HFFc6 (cell line): ENCODE results near the gene EPHB4. TPM values are rescaled to one million over a fixed set of nuclear protein-coding genes. Genes with fewer than 3 reads are reported as not detected.
"Not testable (repeated sequence)": the region's sequence is repeated elsewhere in the genome, so short reads cannot be mapped to it uniquely, and the experiment has no call there.

ENCODE experiments used
- DNase-seq: peaks from one replicate; pipeline ENCODE4 v3.0.0-alpha.2; 2018
- H3K27ac Mint-ChIP-seq: 2 replicates; pipeline ENCODE4 v1.8.0; 2020; ENCODE audit warnings: mild to moderate bottlenecking, mixed read lengths
- H3K27me3 Mint-ChIP-seq: 2 replicates; pipeline ENCODE4 v1.8.0; 2021; ENCODE audit warnings: mild to moderate bottlenecking, moderate library complexity, mixed read lengths; ENCODE audit not compliant: insufficient read depth
- H3K36me3 Mint-ChIP-seq: 2 replicates; pipeline ENCODE4 v1.8.0; 2021; ENCODE audit warnings: low read depth, mixed read lengths
- H3K4me1 Mint-ChIP-seq: 2 replicates; pipeline ENCODE4 v1.8.0; 2020; ENCODE audit warnings: low read depth, mixed read lengths
- H3K4me3 Mint-ChIP-seq: 2 replicates; pipeline ENCODE4 v1.8.0; 2020; ENCODE audit warnings: mild to moderate bottlenecking, moderate library complexity, mixed read lengths
- H3K9me3 Mint-ChIP-seq: 2 replicates; pipeline ENCODE4 v1.8.0; 2020; ENCODE audit warnings: mild to moderate bottlenecking, mixed read lengths
- CTCF ChIP-seq: fragments of 200-600 bp; sonication (generic); IDR thresholded peaks from 2 replicates; pipeline ENCODE4 v1.5.0; 2021; ENCODE audit warnings: antibody characterized with exemption, mild to moderate bottlenecking
- total RNA-seq, 6 experiments: library from RNA; stranded (reverse); fragmentation: NEBNext Ultra II Directional; extraction: Animal tissue kit (Norgen Biotek cat#: 25700); gene quantifications; 2 replicates in 1 of 6; 3 replicates in 5 of 6; pipeline ENCODE4 v1.2.3, GENCODE V29; 2021

EPHB4 gene
- total RNA-seq, 6 experiments from 2014 or later, result 3.8 to 10.0 (median 4.6) TPM

GRCh38 chr7:100765250-100765649 lies 62.1 kb downstream of the EPHB4 start:
- Mint-ChIP-seq H3K4me3 (no peak overlapping the region), H3K36me3 (no peaks in the 10 kb centered on the region), H3K4me1 (no peaks in the 10 kb centered on the region), H3K27ac (no peak overlapping the region), H3K9me3 (no peaks in the 10 kb centered on the region; the same call in 1 of the 2 replicates), H3K27me3 (peaks cover 59% of the 10 kb centered on the region)
- no peak for DNase-seq
- TF ChIP-seq CTCF, result no peak

- Mint-ChIP-seq H3K9me3 (no peaks in the 10 kb centered on the region; the same call in 1 of the 2 replicates), H3K36me3 (no peaks in the 10 kb centered on the region), H3K4me3 (no peak overlapping the region), H3K4me1 (no peaks in the 10 kb centered on the region), H3K27ac (no peak overlapping the region), H3K27me3 (peaks cover 60% of the 10 kb centered on the region)
- no peak for DNase-seq
- TF ChIP-seq CTCF, result no peak
Measured at GRCh38 chr7:100764841-100765240, 62.5 kb downstream of the EPHB4 start.

GRCh38 chr7:100763556-100764140 lies 63.7 kb downstream of the EPHB4 start:
- Mint-ChIP-seq H3K36me3 (no peaks in the 10 kb centered on the region), H3K27me3 (peaks cover 51% of the 10 kb centered on the region), H3K4me1 (no peaks in the 10 kb centered on the region), H3K9me3 (no peaks in the 10 kb centered on the region), H3K27ac (no peak overlapping the region), H3K4me3 (no peak overlapping the region)
- no peak for TF ChIP-seq CTCF
- DNase-seq, result no peak

GRCh38 chr7:100762841-100763240 lies 64.5 kb downstream of the EPHB4 start:
- not testable (repeated sequence) for H3K27ac Mint-ChIP-seq, H3K9me3 Mint-ChIP-seq, H3K36me3 Mint-ChIP-seq, H3K4me3 Mint-ChIP-seq, H3K4me1 Mint-ChIP-seq, DNase-seq
- peaks cover 47% of the 10 kb centered on the region for H3K27me3 Mint-ChIP-seq

- Mint-ChIP-seq H3K4me1 (no peaks in the 10 kb centered on the region), H3K9me3 (no peaks in the 10 kb centered on the region), H3K4me3 (no peak overlapping the region), H3K27ac (no peak overlapping the region), H3K36me3 (no peaks in the 10 kb centered on the region), H3K27me3 (peaks cover 31% of the 10 kb centered on the region)
- no peak for DNase-seq
- no peak for TF ChIP-seq CTCF
Measured at GRCh38 chr7:100759357-100760171, 67.8 kb downstream of the EPHB4 start.

GRCh38 chr7:100753750-100754149 lies 73.6 kb downstream of the EPHB4 start:
- no peak overlapping the region for H3K27ac Mint-ChIP-seq
- H3K4me3 Mint-ChIP-seq, result no peak overlapping the region
- no peaks in the 10 kb centered on the region for H3K9me3 Mint-ChIP-seq
- no peaks in the 10 kb centered on the region for H3K4me1 Mint-ChIP-seq
- H3K27me3 Mint-ChIP-seq, result peaks cover 29% of the 10 kb centered on the region
- H3K36me3 Mint-ChIP-seq, result no peaks in the 10 kb centered on the region
- DNase-seq, result no peak
- no peak for TF ChIP-seq CTCF
